ENCODE results near the gene ZNF500.

Gene ZNF500

DNA sequence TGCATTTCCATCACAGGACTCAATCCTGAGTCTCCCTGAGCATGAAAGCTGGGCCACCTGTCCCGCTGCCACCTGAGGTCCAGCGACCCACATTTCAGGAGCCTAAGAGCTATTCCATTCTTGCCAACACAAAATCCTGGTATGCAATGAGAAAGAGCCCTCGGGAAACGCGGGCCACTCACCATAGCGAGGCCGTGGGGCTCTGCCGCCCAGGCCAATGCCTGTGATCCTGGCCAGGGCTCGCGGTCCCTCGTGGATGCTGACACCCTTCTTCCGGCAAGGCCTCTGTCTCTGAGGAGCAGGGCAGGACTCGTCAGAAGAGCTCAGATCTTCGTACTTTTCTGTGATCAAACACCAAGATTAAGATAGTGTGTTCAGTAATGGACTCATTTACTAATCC is 62.0 kb downstream of the ZNF500 start:
- no peak for DNase-seq (ENCODE audit: low spot score)

DNA sequence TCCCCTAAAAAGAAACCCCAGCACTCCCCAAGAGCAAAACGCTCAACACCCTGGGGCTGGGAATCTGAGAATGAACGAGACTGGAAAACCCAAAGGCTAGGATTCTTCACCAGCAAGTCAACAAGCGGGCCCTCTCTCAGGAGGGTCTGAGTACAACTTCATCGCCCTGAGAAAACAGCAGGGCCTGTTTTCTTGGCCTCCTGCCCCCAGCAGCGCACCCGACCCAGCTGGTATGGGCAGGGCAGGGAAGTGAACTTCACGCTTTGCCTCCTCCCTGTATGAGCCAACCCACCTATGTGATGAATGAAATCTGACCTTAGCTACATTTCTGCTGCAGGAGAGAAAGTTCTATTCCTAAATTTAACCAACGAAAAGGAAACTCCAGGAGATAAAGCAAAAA is 62.5 kb downstream of the ZNF500 start:
- DNase-seq (ENCODE audit: low spot score), result no peak

DNA sequence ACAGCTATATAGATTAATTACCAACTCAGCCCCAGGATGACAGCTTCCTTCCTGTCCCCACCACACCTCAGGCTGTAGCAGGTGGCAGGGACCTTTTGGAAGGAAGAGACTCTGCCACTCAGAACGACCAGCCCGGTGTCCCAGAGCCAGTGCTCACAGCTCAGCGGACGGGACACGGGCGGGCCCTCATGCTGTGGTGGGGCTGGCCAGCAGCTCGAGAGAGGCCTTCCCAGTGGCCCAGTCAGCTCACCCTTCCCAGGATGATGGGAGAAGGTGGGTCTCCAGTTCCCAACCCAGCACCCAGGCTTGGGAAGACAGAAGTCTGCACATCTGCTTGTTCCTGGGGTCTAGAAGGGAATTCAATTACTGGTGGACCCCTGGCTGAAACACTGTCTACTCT is 63.1 kb downstream of the ZNF500 start:
- no peak for DNase-seq (ENCODE audit: low spot score)

DNA sequence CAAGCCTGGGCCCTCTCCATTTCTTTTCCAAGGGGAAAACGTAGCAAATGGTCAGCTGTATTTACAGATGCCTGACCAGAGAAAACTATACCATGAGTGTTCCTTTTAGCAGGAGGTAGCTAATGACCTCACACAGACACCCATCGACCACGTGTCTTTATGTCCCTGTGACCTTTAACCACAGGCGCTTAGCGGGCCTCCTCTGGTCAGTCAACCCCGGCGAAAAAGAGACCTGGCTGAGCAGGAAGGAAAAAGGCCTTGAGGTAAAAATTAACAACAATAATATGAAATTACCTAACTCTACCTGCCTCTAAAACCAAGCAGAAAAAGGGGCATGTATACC is 64.5 kb downstream of the ZNF500 start:
- no peak for DNase-seq (ENCODE audit: low spot score)

DNA sequence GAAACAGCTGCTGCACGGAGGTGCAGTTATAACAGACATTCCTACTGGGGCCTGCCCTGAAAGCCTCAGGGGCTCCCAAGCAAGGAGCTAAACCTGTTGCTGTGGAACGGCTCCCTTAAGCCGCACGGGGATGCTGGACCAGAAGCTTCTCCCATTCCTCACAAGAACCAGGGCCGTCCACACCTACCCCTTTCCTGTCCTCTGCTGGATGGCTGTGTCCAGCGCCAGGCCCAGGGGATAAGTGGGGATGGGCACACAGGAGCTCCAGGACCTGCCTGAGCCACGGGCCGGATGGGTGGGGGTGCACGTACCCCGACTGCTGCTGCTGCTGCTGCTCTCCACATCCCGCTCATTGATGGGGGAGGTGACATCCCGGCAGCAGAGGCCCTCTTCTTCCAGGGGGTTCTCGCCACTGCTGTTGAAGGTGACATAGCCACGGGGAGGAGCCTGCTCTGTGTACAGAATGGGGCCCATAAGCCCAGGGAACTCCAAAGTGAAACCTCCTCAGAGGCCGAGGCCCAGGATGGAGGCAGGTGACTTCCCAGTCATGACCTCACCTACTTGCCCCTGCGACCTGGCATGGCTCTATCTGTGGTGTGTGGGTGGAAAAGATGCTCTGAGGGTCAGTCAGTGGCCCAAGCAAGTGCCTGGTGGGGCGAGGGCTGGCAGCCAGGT is 65.0 kb downstream of the ZNF500 start:
- DNase-seq (ENCODE audit: low spot score), result no peak

DNA sequence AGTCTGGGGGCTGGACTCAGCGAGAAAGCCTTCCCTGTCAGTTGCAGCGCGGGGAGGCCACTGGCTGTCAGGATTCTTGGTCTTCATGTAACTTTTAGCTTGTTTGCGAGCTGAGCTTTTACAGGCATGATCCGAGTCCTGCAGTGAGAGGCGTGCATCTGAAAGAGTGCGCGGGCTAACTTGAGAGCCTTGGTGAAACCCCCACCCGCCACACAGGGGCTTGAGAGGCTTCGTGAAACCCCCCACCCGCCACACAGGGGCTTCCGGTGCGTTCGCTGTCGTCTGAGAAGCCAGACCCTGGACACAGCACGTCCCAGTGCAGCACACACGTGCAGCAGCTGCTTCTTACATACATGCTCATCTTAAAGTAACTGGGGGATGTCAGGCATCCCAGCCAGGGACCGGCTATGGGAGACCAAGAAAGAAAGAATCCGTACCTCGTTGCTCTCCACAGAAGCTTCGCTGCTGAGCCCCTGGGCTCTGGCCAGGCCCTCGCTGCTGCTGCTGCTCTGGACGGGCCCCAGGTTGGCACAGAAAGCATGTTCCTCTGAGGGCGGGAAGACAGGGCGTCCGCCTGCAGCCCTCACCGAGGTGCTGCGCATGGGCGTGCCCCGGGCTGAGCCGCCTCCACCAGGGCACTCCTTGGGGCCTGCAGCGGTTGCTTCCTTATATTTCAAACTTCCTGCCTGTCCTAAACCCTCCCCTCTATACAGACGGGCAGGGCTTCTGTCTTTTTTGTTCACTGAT is 65.8 kb downstream of the ZNF500 start:
- no peak for DNase-seq (ENCODE audit: low spot score)

DNA sequence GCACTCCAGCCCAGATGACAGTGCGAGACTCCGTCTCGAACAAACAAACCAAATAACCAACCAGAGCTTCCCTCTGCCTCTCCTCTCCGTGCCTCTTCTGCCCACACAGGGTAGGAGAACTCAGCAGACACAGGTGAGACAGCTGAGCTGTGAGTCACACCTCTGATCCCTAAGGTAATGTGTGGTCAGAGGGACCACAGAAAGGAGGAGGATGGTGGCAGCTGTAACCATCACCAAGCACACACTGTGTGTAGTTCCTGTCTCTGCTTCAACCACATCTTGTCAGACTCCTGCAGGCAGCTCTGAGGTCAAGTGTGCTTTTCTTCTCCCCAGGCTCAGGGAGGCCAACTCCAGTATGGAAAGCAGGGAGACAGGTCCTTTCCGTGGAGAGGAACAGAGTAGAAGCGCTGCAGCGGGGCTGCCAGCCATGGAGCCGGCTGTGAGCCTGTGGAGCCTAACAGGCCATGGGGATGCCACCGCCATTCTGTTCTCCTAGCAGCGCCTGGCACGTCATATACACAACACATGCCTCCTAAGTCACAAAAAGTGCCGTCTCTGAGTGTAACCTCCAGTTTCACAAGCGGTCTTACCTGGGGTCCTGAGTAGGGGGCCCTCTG is 66.5 kb downstream of the ZNF500 start:
- no peak for DNase-seq (ENCODE audit: low spot score)

DNA sequence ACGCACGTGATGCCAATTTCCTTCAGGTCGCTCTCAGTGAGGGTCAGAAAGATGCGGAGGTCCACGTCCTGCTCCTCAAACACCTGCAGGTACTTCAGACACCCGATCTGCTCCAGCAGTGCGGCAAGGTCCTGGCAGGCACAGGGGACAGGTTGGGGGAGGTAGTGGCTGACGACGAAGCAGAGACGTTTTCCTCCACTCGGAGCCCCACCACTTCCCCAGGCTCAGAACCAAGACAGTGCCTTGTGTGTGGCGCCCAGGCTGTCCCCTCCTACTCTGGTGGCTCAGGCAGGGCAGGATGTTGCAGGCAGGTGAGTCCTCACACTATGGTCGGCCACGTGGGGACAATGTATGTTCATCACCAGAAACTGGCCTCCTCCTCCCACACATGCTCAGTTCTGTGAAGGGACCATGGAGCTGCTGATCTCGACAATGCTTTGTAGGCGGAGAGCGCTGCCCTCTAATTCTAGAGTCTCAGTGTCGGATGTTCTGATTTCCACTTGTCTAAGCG is 67.9 kb downstream of the ZNF500 start:
- DNase-seq (ENCODE audit: low spot score), result no peak

DNA sequence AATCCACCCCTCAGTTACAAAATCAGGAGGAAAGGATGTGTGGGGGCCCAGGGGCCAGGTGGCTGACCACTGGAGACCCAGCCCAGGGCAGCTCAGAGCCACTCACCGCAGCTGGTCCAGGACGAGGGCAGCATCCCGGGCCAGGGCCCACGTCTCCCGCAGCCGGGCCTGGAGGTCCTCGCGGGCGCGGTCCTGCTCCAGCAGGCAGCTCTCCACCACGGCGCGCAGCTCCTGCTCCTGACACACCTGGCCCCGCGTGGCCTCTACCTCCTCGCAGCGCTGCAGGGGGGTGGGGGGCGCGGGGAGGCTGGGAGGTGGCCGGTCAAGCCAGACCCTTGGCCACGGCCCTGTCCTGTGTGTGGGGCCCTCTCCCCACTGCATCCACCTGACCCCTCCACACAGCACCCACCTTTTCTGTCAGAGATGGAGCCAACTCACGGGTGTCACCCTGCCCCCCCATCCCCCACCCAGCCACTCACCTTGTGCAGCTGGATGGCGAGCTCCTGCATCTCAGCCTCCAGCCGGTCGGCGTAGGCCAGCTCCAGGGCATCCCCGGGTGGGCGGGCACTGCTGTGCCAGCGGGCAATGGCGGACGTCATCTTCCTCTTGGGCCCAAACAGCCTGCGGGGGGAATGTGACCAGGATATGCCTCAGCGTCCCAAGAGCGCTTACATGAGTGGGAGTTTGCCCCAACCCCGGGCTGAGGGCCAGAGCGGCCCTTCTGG is 68.5 kb downstream of the ZNF500 start:
- no peak for DNase-seq (ENCODE audit: low spot score)

Measured in kidney capillary endothelial cell (primary cell).